GM12891 (cell line): ENCODE measurements around the gene ZFAND5.

Experiments
- DNase-seq: peaks from one replicate; pipeline ENCODE4 v3.0.0; 2011; ENCODE audit warnings: low spot score; ENCODE audit not compliant: insufficient read length
- FAIRE-seq: peaks from 2 replicates; lab custom pipeline; 2011; peaks lifted over from hg19 to GRCh38; lab: Jason Lieb, UNC
- PAX5 ChIP-seq: IDR thresholded peaks from 2 replicates; pipeline ENCODE4 v1.6.1; 2011; ENCODE audit warnings: low read length, moderate library complexity, mild to moderate bottlenecking; ENCODE audit not compliant: insufficient read depth, severe bottlenecking
- POLR2A ChIP-seq: IDR thresholded peaks from 2 replicates; pipeline ENCODE4 v1.6.1; 2011; ENCODE audit warnings: low read depth, low read length, control low read depth
- POLR2AphosphoS5 ChIP-seq: IDR thresholded peaks from 2 replicates; pipeline ENCODE4 v1.6.1; 2011; ENCODE audit warnings: low read depth, low read length, control low read depth
- POU2F2 ChIP-seq: IDR thresholded peaks from 2 replicates; pipeline ENCODE4 v1.6.1; 2011; ENCODE audit warnings: low read depth, mild to moderate bottlenecking, control low read depth, low read length, moderate library complexity
- SPI1 ChIP-seq: IDR thresholded peaks from 2 replicates; pipeline ENCODE4 v1.6.1; 2011; ENCODE audit warnings: low read depth, low read length, control low read depth
- TAF1 ChIP-seq: IDR thresholded peaks from 2 replicates; pipeline ENCODE4 v1.6.1; 2011; ENCODE audit warnings: low read depth, low read length, control low read depth

ZFAND5 gene

DNA sequence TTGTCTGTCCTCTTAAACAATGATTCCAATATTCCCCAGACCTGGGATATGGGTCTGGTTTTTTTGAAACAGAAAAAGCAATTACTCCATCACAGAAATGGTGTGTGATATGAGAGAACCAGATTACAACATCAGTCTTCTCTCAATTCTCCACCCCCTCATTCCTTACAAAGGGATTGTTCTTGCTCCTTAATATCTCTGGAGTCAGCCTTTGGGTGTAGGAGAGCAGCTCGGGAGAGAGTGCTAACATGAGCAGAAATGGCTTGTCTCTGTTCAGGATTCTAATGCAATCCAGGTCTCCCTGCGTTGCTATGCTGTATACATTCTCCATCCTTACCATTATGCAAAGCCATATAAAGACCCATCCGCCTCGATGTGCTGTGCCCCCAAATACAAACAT, 32.7 kb downstream of the ZFAND5 start:
- DNase-seq (no peak), FAIRE-seq (no peak)
- TF ChIP-seq POU2F2 (no peak), POLR2AphosphoS5 (no peak), SPI1 (no peak), PAX5 (no peak), TAF1 (no peak), POLR2A (no peak)

DNA sequence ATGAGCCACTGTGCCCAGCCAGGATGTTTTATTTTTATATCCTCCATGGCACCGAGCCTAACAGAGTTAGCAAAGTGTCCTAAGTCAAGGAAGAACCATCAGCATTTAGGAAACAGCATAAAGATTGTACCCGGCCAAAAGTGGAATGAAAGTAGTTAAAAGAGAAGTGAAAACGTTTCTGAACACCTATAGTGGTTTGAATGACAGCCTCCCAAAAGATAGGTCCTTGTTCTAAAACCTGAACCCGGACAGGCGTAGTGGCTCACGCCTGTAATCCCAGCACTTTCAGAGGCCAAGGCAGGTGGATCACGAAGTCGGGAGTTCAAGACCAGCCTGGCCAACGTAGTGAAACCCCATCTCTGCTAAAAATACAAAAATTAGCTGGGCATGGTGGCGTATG, 37.4 kb downstream of the ZFAND5 start:
- FAIRE-seq (no peak), DNase-seq (no peak)
- TF ChIP-seq PAX5: no peak
- peak; percentile 78 for TF ChIP-seq SPI1
- TF ChIP-seq TAF1: no peak
- no peak for TF ChIP-seq POU2F2
- no peak for TF ChIP-seq POLR2AphosphoS5
- no peak for TF ChIP-seq POLR2A

DNA sequence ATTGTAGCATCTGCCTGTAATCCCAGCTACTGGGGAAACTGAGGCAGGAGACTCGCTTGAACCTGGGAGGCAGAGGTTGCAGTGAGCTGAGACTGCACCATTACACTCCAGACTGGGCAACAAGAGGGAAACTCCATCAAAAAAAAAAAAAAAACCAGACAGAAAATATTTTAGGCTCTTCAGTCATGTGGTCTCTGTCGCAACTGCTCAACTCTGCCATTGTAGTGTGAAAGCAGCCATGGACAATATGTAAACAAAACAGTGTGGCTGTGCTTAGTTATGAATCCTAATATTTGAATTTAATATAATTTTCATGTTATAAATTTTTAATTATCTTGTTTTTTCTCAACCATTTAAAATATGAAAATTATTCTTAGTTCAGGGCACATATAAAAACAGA, 38.4 kb downstream of the ZFAND5 start:
- no peak for TF ChIP-seq PAX5
- no peak for TF ChIP-seq POLR2AphosphoS5
- no peak for TF ChIP-seq SPI1
- no peak for TF ChIP-seq TAF1
- TF ChIP-seq POU2F2: no peak
- TF ChIP-seq POLR2A: no peak
- DNase-seq (no peak), FAIRE-seq (no peak)

DNA sequence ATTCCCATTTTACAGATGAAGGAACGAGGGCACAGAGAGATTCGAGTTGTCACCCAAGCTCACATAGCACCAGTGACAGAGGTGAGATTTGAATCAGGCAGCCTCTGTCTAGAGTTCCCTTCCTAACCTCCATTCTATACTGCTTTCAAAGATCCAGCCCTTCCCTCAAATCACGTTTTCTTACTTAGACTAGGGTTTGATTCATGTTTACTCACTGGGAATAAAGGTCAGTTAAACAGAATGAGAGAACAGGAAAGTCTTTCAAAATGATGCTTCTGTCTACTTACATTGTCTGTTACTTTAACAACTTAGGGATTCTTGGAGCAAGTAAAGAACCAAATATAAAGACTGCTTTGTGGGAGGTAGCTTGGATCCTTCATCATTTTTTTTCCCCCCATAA, 40.0 kb downstream of the ZFAND5 start:
- TF ChIP-seq PAX5: no peak
- no peak for TF ChIP-seq POLR2A
- no peak for TF ChIP-seq POU2F2
- TF ChIP-seq SPI1: no peak
- TF ChIP-seq TAF1: no peak
- no peak for TF ChIP-seq POLR2AphosphoS5

DNA sequence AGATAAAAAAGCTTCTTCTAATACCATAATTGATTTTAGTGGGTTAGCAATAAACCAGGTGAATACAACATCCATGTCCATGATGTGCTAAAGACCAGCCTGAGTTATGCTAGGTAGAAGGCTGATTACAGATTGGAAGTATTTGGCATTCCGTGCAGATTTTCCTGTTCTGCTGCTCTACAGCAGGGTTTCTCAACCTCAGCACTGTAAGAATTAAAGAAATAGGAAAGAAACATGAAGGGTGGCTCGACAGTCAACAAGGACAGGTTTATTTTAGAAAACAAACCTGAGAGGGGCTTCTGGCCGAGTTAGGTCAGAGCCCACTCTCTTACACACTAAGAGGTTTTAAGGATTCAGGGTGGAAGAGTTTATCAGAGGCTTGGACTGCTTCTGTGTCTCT, 42.3 kb downstream of the ZFAND5 start:
- FAIRE-seq: no peak

More for the DNA sequence above, 40.0 kb downstream of the ZFAND5 start:
- no peak for DNase-seq
- no peak for FAIRE-seq

DNA sequence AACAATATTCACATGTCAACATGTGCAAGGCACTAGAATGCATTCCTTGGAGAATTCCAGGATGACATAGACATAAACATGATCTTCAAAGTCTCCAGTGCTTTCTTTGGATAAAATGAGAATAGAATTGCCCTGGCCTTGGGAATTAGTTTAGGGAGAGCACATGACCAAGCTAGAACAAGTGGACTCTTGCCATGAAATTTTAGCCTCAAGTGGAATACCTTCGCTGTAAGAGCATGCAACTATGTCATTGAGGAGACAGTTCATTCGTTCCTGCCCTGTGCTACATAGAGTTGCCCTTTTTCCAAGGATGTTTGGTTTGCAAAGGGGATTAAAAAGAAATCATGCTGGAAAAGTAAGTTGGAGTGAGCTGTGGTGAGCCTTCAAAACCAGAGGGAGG, 42.7 kb downstream of the ZFAND5 start:
- TF ChIP-seq PAX5: no peak
- TF ChIP-seq POU2F2: no peak
- TF ChIP-seq POLR2A: no peak
- TF ChIP-seq SPI1: no peak
- DNase-seq (no peak), FAIRE-seq (no peak)

More for the DNA sequence above, 42.3 kb downstream of the ZFAND5 start:
- DNase-seq: no peak
- TF ChIP-seq SPI1 (no peak), PAX5 (no peak), TAF1 (no peak), POU2F2 (no peak), POLR2AphosphoS5 (no peak), POLR2A (no peak)

DNA sequence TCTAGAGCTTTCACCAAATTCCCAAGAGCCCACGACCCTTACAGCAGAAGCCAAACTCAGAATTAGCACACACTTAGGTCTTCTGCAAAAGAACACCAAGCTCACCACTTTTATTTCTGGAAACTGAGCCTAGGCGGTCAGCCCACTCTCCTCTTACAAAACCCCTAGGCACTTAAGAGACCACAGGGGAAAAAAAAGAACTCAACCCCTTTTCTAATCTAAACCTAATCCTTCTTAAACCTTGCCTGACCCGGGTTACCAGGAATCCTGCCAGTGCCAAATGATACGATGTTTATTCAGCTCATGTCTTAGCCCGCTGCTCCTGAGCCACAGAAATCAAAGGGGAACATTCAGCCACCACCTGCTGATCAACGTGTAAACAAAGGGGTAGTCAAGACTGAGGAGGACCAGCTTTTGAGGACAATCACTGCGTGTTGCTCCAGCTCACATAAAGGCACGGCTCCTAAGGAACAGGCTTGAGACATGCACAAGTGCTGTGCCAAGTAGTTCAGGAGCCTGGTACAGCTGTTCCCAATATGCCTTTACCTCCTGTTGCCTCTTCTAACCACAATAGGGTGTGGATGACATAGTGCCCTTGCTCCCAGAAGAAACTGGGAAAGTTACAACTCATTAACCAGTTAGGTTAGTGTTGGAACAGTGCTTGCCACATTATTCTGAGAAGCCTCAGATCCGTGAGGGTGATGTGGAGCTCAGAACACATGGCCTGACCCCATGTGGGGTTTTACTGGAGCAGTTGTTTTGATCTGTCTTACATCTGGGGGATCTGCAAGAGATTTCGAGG, 49.3 kb downstream of the ZFAND5 start:
- DNase-seq (no peak), FAIRE-seq (no peak)
- TF ChIP-seq POLR2A: no peak
- no peak for TF ChIP-seq POU2F2
- no peak for TF ChIP-seq SPI1
- TF ChIP-seq TAF1: no peak
- no peak for TF ChIP-seq PAX5
- TF ChIP-seq POLR2AphosphoS5: no peak

DNA sequence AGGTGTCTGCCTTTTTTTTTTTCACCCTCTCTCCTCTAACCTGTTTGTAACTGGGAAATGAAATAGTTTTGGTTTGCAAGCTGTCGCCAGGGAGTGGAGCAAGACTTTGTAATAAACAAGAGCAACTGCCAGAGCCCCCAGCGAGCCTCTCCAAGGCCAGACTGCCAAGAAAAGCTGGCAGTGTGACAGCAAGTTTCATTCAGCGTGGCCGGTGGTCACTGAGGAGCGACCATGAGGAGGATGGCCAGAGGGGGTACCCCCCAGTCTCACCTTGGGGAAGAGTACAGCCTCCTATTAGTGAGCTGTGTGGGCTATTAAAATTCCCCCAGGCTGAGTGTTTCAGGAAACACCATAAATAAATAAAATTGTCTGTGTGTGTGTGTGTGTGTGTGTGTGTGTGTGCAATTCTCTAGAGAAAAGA, 49.9 kb downstream of the ZFAND5 start:
- FAIRE-seq (no peak), DNase-seq (no peak)
- TF ChIP-seq TAF1 (no peak), POLR2AphosphoS5 (no peak), POU2F2 (no peak), SPI1 (no peak), PAX5 (no peak), POLR2A (no peak)

DNA sequence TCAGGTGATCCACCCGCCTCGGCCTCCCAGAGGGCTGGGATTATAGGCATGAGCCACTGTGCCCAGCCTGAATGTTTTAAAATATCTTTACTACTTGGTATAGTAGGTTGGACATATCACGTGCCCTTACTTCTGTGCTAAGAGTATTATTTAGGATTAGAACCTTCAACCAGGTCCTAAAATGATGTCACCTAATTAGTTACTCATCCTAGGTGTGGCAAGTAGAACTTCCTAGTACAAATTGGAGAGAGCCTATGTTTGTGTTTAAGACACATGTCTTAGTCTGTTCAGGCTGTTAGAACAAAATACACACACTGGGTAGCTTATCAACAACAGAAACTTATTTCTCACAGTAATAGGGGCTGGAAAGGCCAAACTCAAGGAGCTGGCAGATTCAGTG, 51.5 kb downstream of the ZFAND5 start:
- DNase-seq (no peak), FAIRE-seq (no peak)

DNA sequence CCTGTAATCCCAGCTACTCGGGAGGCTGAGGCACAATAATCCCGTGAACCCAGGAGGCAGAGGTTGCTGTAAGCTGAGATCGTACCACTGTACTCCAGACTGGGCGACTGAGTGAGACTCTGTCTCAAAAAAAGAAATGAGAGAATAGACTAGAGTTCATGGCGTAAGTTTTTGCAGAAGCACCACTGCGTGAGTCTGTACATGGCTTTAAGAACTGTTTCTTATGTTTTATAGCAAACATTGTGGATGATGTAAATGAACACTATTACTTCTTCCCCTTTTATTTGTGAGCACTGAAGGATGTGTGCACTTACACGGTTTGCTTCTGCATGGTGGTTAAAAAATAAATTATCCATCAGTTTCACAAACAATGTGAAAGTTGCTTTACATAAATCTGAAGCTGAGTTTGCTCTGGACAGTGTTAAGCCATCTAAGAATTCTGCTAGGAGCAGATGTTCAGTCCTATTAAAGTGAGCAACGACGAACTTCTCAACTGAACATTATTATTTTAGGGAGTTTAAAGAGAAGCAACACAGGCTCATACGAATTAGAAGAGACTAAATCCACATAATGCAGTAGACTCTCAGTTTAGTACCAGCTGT, 52.5 kb downstream of the ZFAND5 start:
- FAIRE-seq (no peak), DNase-seq (no peak)
- TF ChIP-seq PAX5 (no peak), SPI1 (no peak), POLR2A (no peak), POLR2AphosphoS5 (no peak), TAF1 (no peak), POU2F2 (no peak)

More for the DNA sequence above, 51.5 kb downstream of the ZFAND5 start:
- TF ChIP-seq POLR2AphosphoS5 (no peak), POU2F2 (no peak), PAX5 (no peak), TAF1 (no peak), POLR2A (no peak), SPI1 (no peak)
